Activated B cell treated with CpG ODN at 0.5 μM for 24 hours (primary cell): Measurements from ENCODE around the gene TSHZ2. TPM values are rescaled to one million over a fixed set of nuclear protein-coding genes. Genes with fewer than 3 reads are reported as not detected.

Experiments
- ATAC-seq: fragments of 200-7000 bp; cut with Tn5 transposase; one replicate; pipeline ENCODE4 v1.10.0; 2021; ENCODE audit warnings: low read depth, mild to moderate bottlenecking, moderate library complexity
- CTCF ChIA-PET: fragments of 350-600 bp; sonication (Branson Sonifier 250); formaldehyde crosslinking; loops from one replicate; lab custom pipeline; 2021; ENCODE audit warnings: antibody characterized with exemption; lab: Charles Lee
- POLR2A ChIA-PET: fragments of 350-600 bp; sonication (Branson Sonifier 250); formaldehyde crosslinking; loops from one replicate; lab custom pipeline; 2021; ENCODE audit warnings: antibody characterized with exemption; lab: Charles Lee
- DNase-seq: peaks from one replicate; pipeline ENCODE4 v3.0.0; 2022
- H3K27ac Mint-ChIP-seq: one replicate; pipeline ENCODE4 v1.8.0; 2020; ENCODE audit warnings: mixed read lengths
- H3K27me3 Mint-ChIP-seq: one replicate; pipeline ENCODE4 v1.8.0; 2021; ENCODE audit warnings: mixed read lengths
- H3K36me3 Mint-ChIP-seq: one replicate; pipeline ENCODE4 v1.8.0; 2021; ENCODE audit warnings: low read depth, mixed read lengths
- H3K4me1 Mint-ChIP-seq: one replicate; pipeline ENCODE4 v1.8.0; 2021; ENCODE audit warnings: mixed read lengths
- H3K4me3 Mint-ChIP-seq: one replicate; pipeline ENCODE4 v1.8.0; 2020; ENCODE audit warnings: mild to moderate bottlenecking, mixed read lengths
- H3K9me3 Mint-ChIP-seq: one replicate; pipeline ENCODE4 v1.8.0; 2020; ENCODE audit warnings: mixed read lengths
- intact Hi-C: fragments of 100-400 bp; cut with micrococcal nuclease; formaldehyde crosslinking; loops from one replicate; pipeline ENCODE4 v1.15.1; 2024
- total RNA-seq: library from RNA; stranded (reverse); gene quantifications from 2 replicates; pipeline ENCODE4 v1.2.3, GENCODE V29; 2022
- TF ChIP-seq, protein P1 (sequence below): fragments of 200-600 bp; IDR thresholded peaks from one replicate; pipeline ENCODE4 v1.8.0; 2022; ENCODE audit warnings: antibody characterized with exemption, mild to moderate bottlenecking

TSHZ2 gene
- total RNA-seq, 1 donor from 2014 or later = 1.7 TPM

GRCh38 chr20:53081916-53082863, 110.0 kb downstream of the TSHZ2 start:
- CTCF ChIA-PET = no interaction called here

DNA sequence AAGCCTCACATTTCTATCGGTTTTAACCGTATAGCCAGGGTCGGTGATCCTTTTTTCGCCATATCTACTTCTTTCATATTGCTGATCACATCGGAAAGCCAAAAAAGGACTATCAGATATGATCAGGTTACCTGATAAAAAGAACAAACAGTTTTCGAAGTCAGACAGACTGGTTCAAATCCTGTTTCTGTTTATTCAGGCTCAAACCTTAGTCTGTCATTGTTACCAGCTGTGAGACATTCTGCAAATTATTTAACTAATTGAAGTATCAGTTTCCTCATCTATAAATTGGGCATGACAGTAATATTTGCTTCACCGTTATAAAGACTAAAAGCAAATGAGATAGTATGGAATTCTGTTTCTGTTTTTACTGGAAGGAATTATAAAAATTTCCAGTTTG, 111.3 kb downstream of the TSHZ2 start:
- TF ChIP-seq, protein P1, sequence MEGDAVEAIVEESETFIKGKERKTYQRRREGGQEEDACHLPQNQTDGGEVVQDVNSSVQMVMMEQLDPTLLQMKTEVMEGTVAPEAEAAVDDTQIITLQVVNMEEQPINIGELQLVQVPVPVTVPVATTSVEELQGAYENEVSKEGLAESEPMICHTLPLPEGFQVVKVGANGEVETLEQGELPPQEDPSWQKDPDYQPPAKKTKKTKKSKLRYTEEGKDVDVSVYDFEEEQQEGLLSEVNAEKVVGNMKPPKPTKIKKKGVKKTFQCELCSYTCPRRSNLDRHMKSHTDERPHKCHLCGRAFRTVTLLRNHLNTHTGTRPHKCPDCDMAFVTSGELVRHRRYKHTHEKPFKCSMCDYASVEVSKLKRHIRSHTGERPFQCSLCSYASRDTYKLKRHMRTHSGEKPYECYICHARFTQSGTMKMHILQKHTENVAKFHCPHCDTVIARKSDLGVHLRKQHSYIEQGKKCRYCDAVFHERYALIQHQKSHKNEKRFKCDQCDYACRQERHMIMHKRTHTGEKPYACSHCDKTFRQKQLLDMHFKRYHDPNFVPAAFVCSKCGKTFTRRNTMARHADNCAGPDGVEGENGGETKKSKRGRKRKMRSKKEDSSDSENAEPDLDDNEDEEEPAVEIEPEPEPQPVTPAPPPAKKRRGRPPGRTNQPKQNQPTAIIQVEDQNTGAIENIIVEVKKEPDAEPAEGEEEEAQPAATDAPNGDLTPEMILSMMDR = no peak
- H3K36me3 Mint-ChIP-seq = no peaks in the 10 kb centered on the region
- no peak overlapping the region for H3K27ac Mint-ChIP-seq
- H3K4me3 Mint-ChIP-seq = no peak overlapping the region
- H3K27me3 Mint-ChIP-seq = no peaks in the 10 kb centered on the region
- POLR2A ChIA-PET = no interaction called here
- intact Hi-C loops = no loop called here
- CTCF ChIA-PET = interaction anchor here (0.8 kb wide), 1 partner anchor 12 kb away, joined by 3 read pairs; no protein-coding TSS in a partner anchor
- ATAC-seq (no peak), DNase-seq (no peak)
- H3K4me1 Mint-ChIP-seq = peaks cover 8% of the 10 kb centered on the region
- H3K9me3 Mint-ChIP-seq = no peaks in the 10 kb centered on the region

More at GRCh38 chr20:53081916-53082863, 110.0 kb downstream of the TSHZ2 start:
- DNase-seq (no peak), ATAC-seq (no peak)
- POLR2A ChIA-PET = no interaction called here
- TF ChIP-seq, protein P1 = no peak
- Mint-ChIP-seq H3K9me3 (no peaks in the 10 kb centered on the region), H3K4me1 (peaks cover 8% of the 10 kb centered on the region), H3K27me3 (no peaks in the 10 kb centered on the region), H3K36me3 (no peaks in the 10 kb centered on the region), H3K27ac (no peak overlapping the region), H3K4me3 (no peak overlapping the region)
- intact Hi-C loops = no loop called here

GRCh38 chr20:53084408-53084997, 112.3 kb downstream of the TSHZ2 start:
- peaks cover 8% of the 10 kb centered on the region for H3K4me1 Mint-ChIP-seq
- TF ChIP-seq, protein P1 = no peak
- intact Hi-C loops = no loop called here
- H3K4me3 Mint-ChIP-seq = no peak overlapping the region
- ChIA-PET CTCF (no interaction called here), POLR2A (no interaction called here)
- DNase-seq (no peak), ATAC-seq (no peak)
- no peak overlapping the region for H3K27ac Mint-ChIP-seq
- no peaks in the 10 kb centered on the region for H3K9me3 Mint-ChIP-seq
- H3K36me3 Mint-ChIP-seq = no peaks in the 10 kb centered on the region
- H3K27me3 Mint-ChIP-seq = no peaks in the 10 kb centered on the region

DNA sequence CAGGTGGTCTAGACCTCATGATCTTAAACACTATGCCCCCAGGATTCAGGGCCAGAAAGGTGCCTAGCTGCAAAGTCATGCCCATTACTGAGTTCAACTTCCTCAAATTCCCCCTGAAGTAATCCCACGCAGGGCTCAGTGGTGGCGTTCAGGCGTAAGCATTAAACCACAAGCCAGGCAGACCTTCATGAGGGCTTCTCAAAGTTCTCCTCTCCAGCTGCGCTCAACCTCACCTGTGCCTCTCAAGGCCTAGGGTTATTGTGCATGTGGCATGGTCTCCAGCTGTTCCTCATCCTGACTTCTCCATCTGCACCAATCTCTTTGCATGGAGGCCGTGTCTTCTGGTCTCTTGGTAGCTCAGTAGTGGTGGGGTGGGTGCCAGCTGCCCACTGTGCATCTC, 113.6 kb downstream of the TSHZ2 start:
- no peaks in the 10 kb centered on the region for H3K36me3 Mint-ChIP-seq
- TF ChIP-seq, protein P1 = no peak
- no peaks in the 10 kb centered on the region for H3K27me3 Mint-ChIP-seq
- peak; percentile 47 for ATAC-seq
- intact Hi-C loops = no loop called here
- no peak for DNase-seq
- no peak overlapping the region for H3K4me3 Mint-ChIP-seq
- POLR2A ChIA-PET = interaction anchor here (0.6 kb wide), 1 partner anchor 24 kb away, joined by 3 read pairs; no protein-coding TSS in a partner anchor
- no peak overlapping the region for H3K27ac Mint-ChIP-seq
- CTCF ChIA-PET = interaction anchor here (0.6 kb wide), 1 partner anchor 15 kb away, joined by 3 read pairs; no protein-coding TSS in a partner anchor
- H3K9me3 Mint-ChIP-seq = no peaks in the 10 kb centered on the region
- peaks cover 8% of the 10 kb centered on the region for H3K4me1 Mint-ChIP-seq
